HEK293 (cell line): ENCODE data around the gene DENND4B.
"Not testable (repeated sequence)": the region's sequence is repeated elsewhere in the genome, so short reads cannot be mapped to it uniquely, and the experiment has no call there.

ENCODE experiments used
- CTCF ChIA-PET: fragments of 350-600 bp; formaldehyde crosslinking; extraction: SDS; loops from one replicate; lab custom pipeline; 2021; ENCODE audit warnings: antibody characterized with exemption; lab: Yijun Ruan, JAX
- POLR2A ChIA-PET: fragments of 300-600 bp; formaldehyde crosslinking; extraction: SDS; loops from one replicate; lab custom pipeline; 2020; ENCODE audit warnings: antibody characterized with exemption, inconsistent platforms; lab: Yijun Ruan, JAX
- H3K27ac ChIP-seq: fragments of 200-500 bp; sonication (Bioruptor generic); 2 replicates; pipeline ENCODE4 v1.5.1; 2014; ENCODE audit warnings: low read depth, low read length, control low read depth, inconsistent platforms; ENCODE audit errors: extremely low read depth
- H3K36me3 ChIP-seq, 2 experiments: fragments of 200-500 bp in 1 of 2; sonication (Bioruptor generic) in 1 of 2; 1 replicate in 1 of 2; 2 replicates in 1 of 2; pipeline ENCODE4 v1.5.1; 2014 to 2017; ENCODE audit warnings: inconsistent platforms in 2 of 2, low read length in 2 of 2; ENCODE audit not compliant: control insufficient read depth in 2 of 2, insufficient read depth in 1 of 2
- H3K4me1 ChIP-seq: fragments of 200-500 bp; sonication (Bioruptor generic); 2 replicates; pipeline ENCODE4 v1.5.1; 2014; ENCODE audit warnings: mild to moderate bottlenecking, low read length, inconsistent platforms; ENCODE audit not compliant: control insufficient read depth, insufficient read depth
- H3K4me3 ChIP-seq: 2 replicates; pipeline ENCODE4 v1.5.1; 2011; ENCODE audit warnings: low read depth, mild to moderate bottlenecking, control low read depth, low read length, moderate library complexity
- H3K9me3 ChIP-seq: fragments of 200-500 bp; sonication (Bioruptor generic); 2 replicates; pipeline ENCODE4 v1.5.1; 2014; ENCODE audit warnings: low read depth, low read length, inconsistent platforms; ENCODE audit not compliant: control insufficient read depth, insufficient read depth
- BCL11B ChIP-seq: fragments of 450-650 bp; formaldehyde crosslinking; IDR thresholded peaks from 2 replicates; pipeline ENCODE4 v1.5.1; 2016; ENCODE audit warnings: low read depth, missing biosample characterization, missing genetic modification characterization
- GLI4 ChIP-seq: fragments of 450-650 bp; formaldehyde crosslinking; IDR thresholded peaks from 2 replicates; pipeline ENCODE4 v1.5.1; 2016; ENCODE audit warnings: missing biosample characterization, missing genetic modification characterization
- KLF17 ChIP-seq: fragments of 450-650 bp; formaldehyde crosslinking; IDR thresholded peaks from 2 replicates; pipeline ENCODE4 v1.5.1; 2016; ENCODE audit warnings: missing biosample characterization, missing genetic modification characterization
- MYNN ChIP-seq: fragments of 450-650 bp; formaldehyde crosslinking; IDR thresholded peaks from 2 replicates; pipeline ENCODE4 v1.5.1; 2016; ENCODE audit warnings: missing biosample characterization, missing genetic modification characterization, borderline replicate concordance
- RBAK ChIP-seq: fragments of 450-650 bp; formaldehyde crosslinking; IDR thresholded peaks from 2 replicates; pipeline ENCODE4 v1.5.1; 2016; ENCODE audit warnings: missing biosample characterization, missing genetic modification characterization
- TRIM28 ChIP-seq: IDR thresholded peaks from 2 replicates; pipeline ENCODE4 v1.6.1; 2011; ENCODE audit warnings: low read length, control low read depth, borderline replicate concordance
- YY2 ChIP-seq: fragments of 450-650 bp; formaldehyde crosslinking; IDR thresholded peaks from 2 replicates; pipeline ENCODE4 v1.5.1; 2016; ENCODE audit warnings: missing biosample characterization, missing genetic modification characterization
- ZFHX2 ChIP-seq: fragments of 450-650 bp; formaldehyde crosslinking; conservative IDR thresholded peaks from 2 replicates; pipeline ENCODE4 v1.5.1; 2016; ENCODE audit warnings: missing biosample characterization, missing genetic modification characterization
- ZFP37 ChIP-seq: fragments of 450-650 bp; formaldehyde crosslinking; IDR thresholded peaks from 2 replicates; pipeline ENCODE4 v1.5.1; 2016; ENCODE audit warnings: missing biosample characterization, missing genetic modification characterization
- ZIC2 ChIP-seq: fragments of 450-650 bp; formaldehyde crosslinking; IDR thresholded peaks from 2 replicates; pipeline ENCODE4 v1.5.1; 2016; ENCODE audit warnings: missing biosample characterization, missing genetic modification characterization
- ZNF19 ChIP-seq: fragments of 450-650 bp; formaldehyde crosslinking; IDR thresholded peaks from 2 replicates; pipeline ENCODE4; 2016; ENCODE audit warnings: missing biosample characterization, missing genetic modification characterization, low read depth
- ZNF2 ChIP-seq: fragments of 450-650 bp; formaldehyde crosslinking; IDR thresholded peaks from 2 replicates; pipeline ENCODE4 v1.5.1; 2016; ENCODE audit warnings: missing biosample characterization, missing genetic modification characterization
- ZNF211 ChIP-seq: fragments of 450-650 bp; formaldehyde crosslinking; IDR thresholded peaks from 2 replicates; pipeline ENCODE4 v1.5.1; 2016; ENCODE audit warnings: low read depth, missing biosample characterization, missing genetic modification characterization
- ZNF239 ChIP-seq: fragments of 450-650 bp; formaldehyde crosslinking; IDR thresholded peaks from 2 replicates; pipeline ENCODE4 v1.5.1; 2016; ENCODE audit warnings: missing biosample characterization, missing genetic modification characterization
- ZNF266 ChIP-seq: fragments of 450-650 bp; formaldehyde crosslinking; IDR thresholded peaks from 2 replicates; pipeline ENCODE4 v1.5.1; 2016; ENCODE audit warnings: missing biosample characterization, missing genetic modification characterization, low read depth
- ZNF341 ChIP-seq: fragments of 450-650 bp; formaldehyde crosslinking; IDR thresholded peaks from 2 replicates; pipeline ENCODE4; 2016; ENCODE audit warnings: low read depth, missing biosample characterization, missing genetic modification characterization
- ZNF366 ChIP-seq: fragments of 450-650 bp; formaldehyde crosslinking; conservative IDR thresholded peaks from 2 replicates; pipeline ENCODE4 v1.5.1; 2016; ENCODE audit warnings: missing biosample characterization, missing genetic modification characterization
- ZNF398 ChIP-seq: fragments of 450-650 bp; formaldehyde crosslinking; IDR thresholded peaks from 2 replicates; pipeline ENCODE4 v1.5.1; 2017; ENCODE audit warnings: missing biosample characterization, missing genetic modification characterization
- ZNF510 ChIP-seq: fragments of 450-650 bp; formaldehyde crosslinking; IDR thresholded peaks from 2 replicates; pipeline ENCODE4 v1.5.1; 2018; ENCODE audit warnings: mild to moderate bottlenecking, missing genetic modification characterization, missing biosample characterization; ENCODE audit not compliant: insufficient replicate concordance
- ZNF529 ChIP-seq: fragments of 450-650 bp; formaldehyde crosslinking; IDR thresholded peaks from 2 replicates; pipeline ENCODE4 v1.5.1; 2017; ENCODE audit warnings: missing genetic modification characterization, missing biosample characterization; ENCODE audit not compliant: insufficient replicate concordance
- ZNF530 ChIP-seq: fragments of 450-650 bp; formaldehyde crosslinking; IDR thresholded peaks from 2 replicates; pipeline ENCODE4 v1.5.1; 2016; ENCODE audit warnings: low read depth, missing biosample characterization, missing genetic modification characterization
- ZNF580 ChIP-seq: fragments of 450-650 bp; formaldehyde crosslinking; IDR thresholded peaks from 2 replicates; pipeline ENCODE4 v1.5.1; 2016; ENCODE audit warnings: missing biosample characterization, missing genetic modification characterization
- ZNF624 ChIP-seq: fragments of 450-650 bp; formaldehyde crosslinking; IDR thresholded peaks from 2 replicates; pipeline ENCODE4 v1.5.1; 2017; ENCODE audit warnings: missing biosample characterization, missing genetic modification characterization
- ZNF629 ChIP-seq: fragments of 450-650 bp; formaldehyde crosslinking; IDR thresholded peaks from 2 replicates; pipeline ENCODE4 v1.5.1; 2017; ENCODE audit warnings: missing biosample characterization, missing genetic modification characterization
- ZNF658 ChIP-seq: fragments of 450-650 bp; formaldehyde crosslinking; IDR thresholded peaks from 2 replicates; pipeline ENCODE4; 2016; ENCODE audit warnings: missing biosample characterization, missing genetic modification characterization
- ZXDB ChIP-seq: fragments of 450-650 bp; formaldehyde crosslinking; IDR thresholded peaks from 2 replicates; pipeline ENCODE4 v1.5.1; 2016; ENCODE audit warnings: missing biosample characterization, missing genetic modification characterization
- TF ChIP-seq, protein P1 (sequence below): fragments of 450-650 bp; formaldehyde crosslinking; IDR thresholded peaks from 2 replicates; pipeline ENCODE4 v1.5.1; 2016; ENCODE audit warnings: missing biosample characterization, missing genetic modification characterization, borderline replicate concordance

The DENND4B gene

DNA sequence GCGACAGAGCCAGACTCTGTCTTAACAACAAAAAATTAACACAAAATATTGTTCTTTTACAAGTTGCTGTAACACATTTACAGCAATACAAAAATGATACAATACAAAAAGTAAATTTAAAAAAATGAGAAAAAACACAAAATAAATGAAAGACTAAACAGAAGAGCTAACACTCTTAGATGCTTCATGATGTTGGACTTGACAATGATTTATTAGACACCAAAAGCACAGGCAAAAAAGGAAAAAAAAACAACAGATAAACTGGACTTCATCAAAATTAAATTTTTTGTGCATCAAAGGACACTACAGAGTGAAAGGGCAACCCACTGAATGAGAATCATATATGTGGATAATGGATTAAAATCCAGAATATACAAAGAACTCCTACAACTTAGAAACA lies 40.1 kb downstream of the DENND4B start:
- POLR2A ChIA-PET = interaction anchor here (0.6 to 1.0 kb wide), 3 partner anchors 10 to 273 kb away, joined by 3 read pairs; partner anchors contain the start of gene CHTOP
- TF ChIP-seq GLI4 (tag by site-specific recombination) = no peak
- no peak for TF ChIP-seq ZNF366 (tag by site-specific recombination)
- no peak for TF ChIP-seq ZNF658 (tag by site-specific recombination)
- Histone ChIP-seq H3K27ac (no peak overlapping the region), H3K36me3 (peaks cover 7 to 16% of the 10 kb centered on the region in 2 experiments; a peak in 2 of 3 replicates), H3K4me3 (no peak overlapping the region), H3K9me3 (no peaks in the 10 kb centered on the region), H3K4me1 (0 out of 2 replicates have a peak, but pooled peaks cover 2% of the 10 kb centered on the region)
- CTCF ChIA-PET = interaction anchor here (0.6 kb wide), 1 partner anchor 353 kb away, joined by 3 read pairs; no protein-coding TSS in a partner anchor

DNA sequence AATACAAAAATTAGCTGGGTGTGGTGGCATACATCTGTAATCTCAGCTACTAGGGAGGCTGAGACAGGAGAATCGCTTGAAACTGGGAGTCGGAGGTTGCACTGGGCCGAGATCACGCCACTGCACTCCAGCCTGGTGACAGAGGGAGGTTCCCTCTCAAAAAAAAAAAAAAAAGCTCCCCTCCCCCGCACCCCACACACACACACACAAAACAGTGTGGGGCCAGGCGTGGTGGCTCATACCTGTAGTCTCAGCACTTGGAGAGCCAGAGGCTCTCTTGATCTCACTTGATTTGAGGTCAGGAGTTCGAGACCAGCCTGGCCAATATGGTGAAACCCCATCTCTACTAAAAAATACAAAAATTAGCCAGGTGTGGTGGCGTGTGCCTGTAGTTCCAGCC lies 40.6 kb downstream of the DENND4B start:
- peaks cover 7 to 16% of the 10 kb centered on the region in 2 experiments; a peak in 2 of 3 replicates for H3K36me3 ChIP-seq
- H3K9me3 ChIP-seq, H3K27ac ChIP-seq, H3K4me1 ChIP-seq, H3K4me3 ChIP-seq, CTCF ChIA-PET: not testable (repeated sequence)
- POLR2A ChIA-PET = interaction anchor here (0.6 to 1.0 kb wide), 5 partner anchors 10 to 272 kb away, joined by 3 read pairs; partner anchors contain the start of gene CHTOP
- TF ChIP-seq KLF17 (tag by site-specific recombination) = 0 out of 2 replicates have a peak, but pooled peaks have one; percentile 24

DNA sequence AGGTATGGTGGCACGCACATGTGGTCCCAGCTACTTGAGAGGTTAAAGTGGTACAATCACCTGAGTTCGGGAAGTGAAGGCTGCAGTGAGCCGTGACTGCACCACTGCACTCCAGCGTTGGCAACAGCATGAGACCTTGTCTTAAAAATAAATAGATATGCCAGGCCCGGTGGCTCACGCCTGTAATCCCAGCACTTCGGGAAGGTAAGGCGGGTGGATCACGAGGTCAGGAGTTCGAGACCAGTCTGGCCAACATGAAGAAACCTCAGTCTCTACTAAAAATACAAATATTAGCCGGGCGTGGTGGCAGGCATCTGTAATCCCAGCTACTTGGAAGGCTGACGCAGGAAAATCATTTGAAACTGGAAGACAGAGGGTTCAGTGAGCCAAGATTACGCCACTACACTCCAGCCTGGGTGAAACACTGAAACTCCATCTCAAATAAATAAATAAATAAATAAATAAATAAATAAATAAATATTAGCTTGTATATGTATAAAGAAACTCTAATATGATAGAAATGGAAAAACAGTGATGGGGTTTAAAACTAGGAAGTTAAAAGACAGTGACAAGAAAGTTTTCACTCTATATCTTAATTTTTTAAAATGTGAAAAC lies 42.6 kb downstream of the DENND4B start:
- H3K4me3 ChIP-seq = no peak overlapping the region
- peaks cover 16 to 20% of the 10 kb centered on the region in 2 experiments for H3K36me3 ChIP-seq
- H3K9me3 ChIP-seq = no peaks in the 10 kb centered on the region
- CTCF ChIA-PET = no interaction called here
- H3K27ac ChIP-seq = no peak overlapping the region
- H3K4me1 ChIP-seq = peaks cover 2% of the 10 kb centered on the region; the same call in 1 of the 2 replicates
- POLR2A ChIA-PET = no interaction called here
- TF ChIP-seq ZIC2 (no peak), ZFP37 (tag by site-specific recombination) (0 out of 2 replicates have a peak, but pooled peaks have one; percentile 29), ZNF341 (tag by site-specific recombination) (peak; percentile 39; the same call in 1 of the 2 replicates), MYNN (tag by site-specific recombination) (peak; percentile 54; the same call in 1 of the 2 replicates), ZNF580 (tag by site-specific recombination) (0 out of 2 replicates have a peak, but pooled peaks have one; percentile 27), ZNF2 (tag by site-specific recombination) (no peak), ZNF624 (tag by site-specific recombination) (no peak), ZNF239 (no peak), RBAK (no peak), ZNF398 (tag by site-specific recombination) (no peak), ZNF510 (tag by site-specific recombination) (peak; percentile 77), TRIM28 (no peak), ZNF266 (tag by site-specific recombination) (peak; percentile 89), BCL11B (tag by site-specific recombination) (no peak), ZXDB (tag by site-specific recombination) (peak; percentile 77), YY2 (tag by site-specific recombination) (no peak), ZNF529 (tag by site-specific recombination) (peak; percentile 21), ZNF530 (tag by site-specific recombination) (peak; percentile 64; the same call in 1 of the 2 replicates), ZFHX2 (no peak), ZNF19 (tag by site-specific recombination) (0 out of 2 replicates have a peak, but pooled peaks have one; percentile 44), ZNF629 (peak; percentile 65; the same call in 1 of the 2 replicates), ZNF211 (no peak)
- TF ChIP-seq, protein P1, sequence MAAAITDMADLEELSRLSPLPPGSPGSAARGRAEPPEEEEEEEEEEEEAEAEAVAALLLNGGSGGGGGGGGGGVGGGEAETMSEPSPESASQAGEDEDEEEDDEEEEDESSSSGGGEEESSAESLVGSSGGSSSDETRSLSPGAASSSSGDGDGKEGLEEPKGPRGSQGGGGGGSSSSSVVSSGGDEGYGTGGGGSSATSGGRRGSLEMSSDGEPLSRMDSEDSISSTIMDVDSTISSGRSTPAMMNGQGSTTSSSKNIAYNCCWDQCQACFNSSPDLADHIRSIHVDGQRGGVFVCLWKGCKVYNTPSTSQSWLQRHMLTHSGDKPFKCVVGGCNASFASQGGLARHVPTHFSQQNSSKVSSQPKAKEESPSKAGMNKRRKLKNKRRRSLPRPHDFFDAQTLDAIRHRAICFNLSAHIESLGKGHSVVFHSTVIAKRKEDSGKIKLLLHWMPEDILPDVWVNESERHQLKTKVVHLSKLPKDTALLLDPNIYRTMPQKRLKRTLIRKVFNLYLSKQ = peak; percentile 76; the same call in 1 of the 2 replicates
